Tibial artery (tissue), 4 donors: ENCODE measurements around the gene RGS8.
A peak's percentile ranks its signal among the peaks of the same experiment; 100 is the strongest.

ENCODE experiments used
- DNase-seq, 2 donors: peaks; one replicate each; pipeline ENCODE4 v3.0.0-alpha.2; 2019
- H3K27ac ChIP-seq, 2 donors: fragments of 200-600 bp; sonication (generic) in 1 of 2; 1 replicate in 1 of 2; 2 replicates in 1 of 2; pipeline ENCODE4 v1.5.1; 2018 to 2019; ENCODE audit warnings: mild to moderate bottlenecking in 1 of 2
- H3K27me3 ChIP-seq, 2 donors: fragments of 200-600 bp; sonication (generic) in 1 of 2; one replicate each; pipeline versions ENCODE4 v1.5.1 to v1.6.0; 2016 to 2019
- H3K36me3 ChIP-seq, 3 donors: fragments of 200-600 bp; sonication (generic) in 2 of 3; one replicate each; pipeline ENCODE4 v1.5.1; 2016 to 2019; ENCODE audit warnings: mild to moderate bottlenecking in 2 of 3
- H3K4me1 ChIP-seq, 4 donors: fragments of 200-600 bp; sonication (generic) in 2 of 4; 1 replicate in 3 of 4; 2 replicates in 1 of 4; pipeline ENCODE4 v1.5.1; 2016 to 2019
- H3K4me3 ChIP-seq, 2 donors: fragments of 200-600 bp; sonication (generic) in 1 of 2; 1 replicate in 1 of 2; 2 replicates in 1 of 2; pipeline ENCODE4 v1.5.1; 2018 to 2019; ENCODE audit warnings: mild to moderate bottlenecking in 2 of 2
- H3K9me3 ChIP-seq, 3 donors: fragments of 200-600 bp; sonication (generic) in 1 of 3; one replicate each; pipeline ENCODE4 v1.5.1; 2016 to 2019
- CTCF ChIP-seq, 2 experiments: fragments of 200-600 bp in 1 of 2; fragments of 450-650 bp in 1 of 2; IDR thresholded peaks; one replicate each; pipeline ENCODE4 v1.5.1; 2017 to 2019; ENCODE audit warnings: antibody characterized with exemption in 2 of 2, mild to moderate bottlenecking in 1 of 2, moderate library complexity in 1 of 2
- intact Hi-C: fragments of 100-400 bp; cut with DNase I; formaldehyde crosslinking; loops from one replicate; pipeline ENCODE4 v1.15.0; 2023; ENCODE audit warnings: low total_unique reads

Gene RGS8

GRCh38 chr1:182679684-182680083 is 4.7 kb downstream of the RGS8 start:
- Histone ChIP-seq H3K27me3 (peaks cover 0 to 21% of the 10 kb centered on the region in 2 donors), H3K9me3 (no peaks in the 10 kb centered on the region), H3K27ac (no peak overlapping the region), H3K36me3 (no peaks in the 10 kb centered on the region), H3K4me1 (peaks cover 0 to 10% (median 8%) of the 10 kb centered on the region in 4 donors), H3K4me3 (no peak overlapping the region)
- no peak for DNase-seq
- intact Hi-C loops: no loop called here
- no peak for TF ChIP-seq CTCF (IDR thresholded peaks at IDR 0.05)

DNA sequence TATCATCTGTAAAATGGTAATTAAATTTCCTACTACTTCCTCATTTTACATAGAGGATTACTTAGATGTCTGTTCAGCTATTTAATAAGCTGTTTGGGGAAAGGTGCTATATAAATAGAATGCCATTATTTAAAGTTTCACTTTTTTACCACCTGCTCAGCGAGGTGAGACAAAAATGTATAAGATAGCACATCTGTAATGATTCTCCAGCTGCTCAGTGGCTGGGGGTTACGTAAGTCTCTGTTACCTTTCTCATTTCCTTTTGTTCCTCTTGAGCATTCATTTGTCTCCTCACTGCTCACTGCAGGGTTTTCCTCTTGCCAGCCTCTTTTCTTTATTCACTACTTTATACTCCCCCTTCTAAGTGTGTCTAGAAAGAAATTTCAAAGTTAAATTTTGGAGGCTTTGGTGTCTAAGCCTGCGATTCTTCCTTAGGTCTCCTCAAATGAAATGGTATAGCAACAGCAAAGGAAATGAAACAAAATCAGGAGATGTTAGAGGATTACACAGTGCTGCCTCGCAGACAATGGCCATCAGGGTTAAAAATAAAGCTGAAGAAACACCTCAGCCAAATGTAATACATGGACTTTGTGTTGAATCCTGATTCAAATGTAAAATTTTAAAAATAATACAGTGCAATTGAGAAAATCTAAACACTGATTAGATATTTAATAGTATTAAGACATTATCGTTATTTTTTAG is 6.8 kb downstream of the RGS8 start:
- TF ChIP-seq CTCF (IDR thresholded peaks at IDR 0.05): no peak
- H3K4me1 ChIP-seq: peaks cover 0 to 24% (median 17%) of the 10 kb centered on the region in 4 donors
- DNase-seq: no peak
- peaks cover 0 to 13% of the 10 kb centered on the region in 2 donors for H3K27me3 ChIP-seq
- intact Hi-C loops: no loop called here
- H3K4me3 ChIP-seq: no peak overlapping the region
- no peaks in the 10 kb centered on the region for H3K9me3 ChIP-seq
- H3K36me3 ChIP-seq: no peaks in the 10 kb centered on the region
- H3K27ac ChIP-seq: no peak overlapping the region

DNA sequence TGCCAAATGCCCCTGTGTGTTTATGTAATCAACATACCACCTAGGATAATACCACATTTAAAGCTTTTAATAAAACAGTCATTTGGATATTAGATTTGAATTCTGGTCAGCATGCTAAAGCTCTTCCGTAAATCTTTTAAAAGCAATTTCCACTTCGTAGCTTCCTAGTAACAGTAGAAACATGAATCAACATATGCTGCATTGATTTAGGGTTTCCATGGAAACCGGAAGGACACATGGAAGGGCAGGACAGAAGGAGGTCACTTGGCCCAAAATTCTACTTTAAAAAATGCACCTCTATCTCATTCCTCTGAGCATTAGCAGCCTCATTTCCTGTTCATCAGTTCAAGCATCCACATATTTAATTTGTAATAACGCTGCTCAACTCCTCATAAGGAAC is 8.1 kb downstream of the RGS8 start:
- no peak for DNase-seq
- no peaks in the 10 kb centered on the region for H3K9me3 ChIP-seq
- peaks cover 0 to 24% (median 17%) of the 10 kb centered on the region in 4 donors for H3K4me1 ChIP-seq
- intact Hi-C loops: no loop called here
- H3K4me3 ChIP-seq: no peak overlapping the region
- H3K27ac ChIP-seq: no peak overlapping the region
- H3K36me3 ChIP-seq: no peaks in the 10 kb centered on the region
- H3K27me3 ChIP-seq: peaks cover 0 to 3% of the 10 kb centered on the region in 2 donors
- no peak for TF ChIP-seq CTCF (IDR thresholded peaks at IDR 0.05)

DNA sequence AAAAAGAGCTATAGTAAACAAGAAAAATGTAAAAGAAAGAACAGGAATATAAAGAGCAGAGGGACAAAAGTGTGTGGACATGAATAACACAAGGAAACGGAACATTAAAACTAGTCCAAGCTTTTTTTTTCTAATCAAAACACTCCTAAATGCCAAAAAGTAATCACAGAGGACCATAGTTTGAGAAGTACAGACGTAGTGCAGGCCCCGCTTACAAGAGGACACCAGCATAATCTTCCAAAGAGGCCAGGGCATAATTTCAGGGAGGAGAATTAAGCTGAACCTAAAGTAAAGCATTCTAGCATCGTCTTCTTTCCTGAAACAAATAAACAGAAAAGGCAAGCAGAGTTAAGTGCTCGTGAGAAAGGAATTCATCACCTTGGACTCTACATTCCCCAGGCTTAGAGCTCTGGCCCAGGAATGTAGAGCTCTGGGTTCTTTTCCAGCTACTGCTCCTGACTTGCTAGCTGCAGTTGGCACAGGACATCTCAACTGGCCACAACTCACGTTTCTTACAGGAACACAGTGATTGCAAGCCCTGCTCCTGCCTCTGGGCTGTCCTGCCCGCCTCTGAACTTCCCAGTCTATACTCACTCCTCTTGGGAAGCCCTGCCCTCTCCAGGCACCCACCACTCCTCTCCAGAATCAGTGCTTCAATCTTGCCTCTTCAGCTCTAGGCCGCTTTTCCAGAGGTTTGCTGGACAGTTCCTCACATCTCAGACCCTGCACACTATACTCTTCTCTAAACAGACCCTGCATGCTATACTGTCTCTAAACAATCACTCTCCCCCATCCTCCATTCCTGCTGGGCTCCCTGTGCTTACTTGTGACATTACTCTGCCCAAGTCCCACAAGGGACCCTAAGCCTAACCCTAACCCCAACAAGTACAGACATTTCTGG is 9.8 kb downstream of the RGS8 start:
- intact Hi-C loops: no loop called here
- Histone ChIP-seq H3K9me3 (no peaks in the 10 kb centered on the region), H3K4me1 (peaks cover 0 to 24% (median 17%) of the 10 kb centered on the region in 4 donors), H3K27ac (peak overlapping the region; percentile 49 to 57), H3K36me3 (no peaks in the 10 kb centered on the region), H3K4me3 (no peak overlapping the region), H3K27me3 (no peaks in the 10 kb centered on the region)
- TF ChIP-seq CTCF (IDR thresholded peaks at IDR 0.05): no peak
- DNase-seq: peak; percentile 70 to 84

- H3K4me3 ChIP-seq: no peak overlapping the region
- H3K27me3 ChIP-seq: no peaks in the 10 kb centered on the region
- no peak for TF ChIP-seq CTCF (IDR thresholded peaks at IDR 0.05)
- no peaks in the 10 kb centered on the region for H3K9me3 ChIP-seq
- no peaks in the 10 kb centered on the region for H3K36me3 ChIP-seq
- H3K4me1 ChIP-seq: peaks cover 0 to 24% (median 17%) of the 10 kb centered on the region in 4 donors
- intact Hi-C loops: no loop called here
- no peak overlapping the region for H3K27ac ChIP-seq
- no peak for DNase-seq
Measured at GRCh38 chr1:182672487-182672836, 11.9 kb downstream of the RGS8 start.
